HEK293 (cell line): ENCODE data around the gene UBA1.

Source experiments
- ZNF16 ChIP-seq: fragments of 450-650 bp; formaldehyde crosslinking; IDR thresholded peaks from 2 replicates; pipeline ENCODE4 v1.5.1; 2016; ENCODE audit warnings: low read depth, missing biosample characterization, missing genetic modification characterization
- ZNF792 ChIP-seq: fragments of 450-650 bp; formaldehyde crosslinking; IDR thresholded peaks from 2 replicates; pipeline ENCODE4 v1.5.1; 2016; ENCODE audit warnings: missing biosample characterization, missing genetic modification characterization
- TF ChIP-seq, protein P1 (sequence below): fragments of 450-650 bp; formaldehyde crosslinking; IDR thresholded peaks from 2 replicates; pipeline ENCODE4 v1.5.1; 2016; ENCODE audit warnings: missing biosample characterization, missing genetic modification characterization
- TF ChIP-seq, protein P2 (sequence below): fragments of 450-650 bp; formaldehyde crosslinking; IDR thresholded peaks from 2 replicates; pipeline ENCODE4 v1.5.1; 2016; ENCODE audit warnings: missing biosample characterization, missing genetic modification characterization
- TF ChIP-seq, protein P3 (sequence below): sonication (generic); formaldehyde crosslinking; IDR thresholded peaks from 2 replicates; pipeline ENCODE4 v1.8.1; 2022; ENCODE audit warnings: mild to moderate bottlenecking, moderate library complexity, missing genetic modification reagents
- TF ChIP-seq, protein P4 (sequence below): fragments of 450-650 bp; formaldehyde crosslinking; IDR thresholded peaks from 2 replicates; pipeline ENCODE4 v1.5.1; 2016; ENCODE audit warnings: missing biosample characterization, missing genetic modification characterization
- TF ChIP-seq, protein P5 (sequence below): fragments of 450-650 bp; formaldehyde crosslinking; conservative IDR thresholded peaks from 2 replicates; pipeline ENCODE4 v1.5.1; 2016; ENCODE audit warnings: low read depth, missing biosample characterization, missing genetic modification characterization

DNA sequence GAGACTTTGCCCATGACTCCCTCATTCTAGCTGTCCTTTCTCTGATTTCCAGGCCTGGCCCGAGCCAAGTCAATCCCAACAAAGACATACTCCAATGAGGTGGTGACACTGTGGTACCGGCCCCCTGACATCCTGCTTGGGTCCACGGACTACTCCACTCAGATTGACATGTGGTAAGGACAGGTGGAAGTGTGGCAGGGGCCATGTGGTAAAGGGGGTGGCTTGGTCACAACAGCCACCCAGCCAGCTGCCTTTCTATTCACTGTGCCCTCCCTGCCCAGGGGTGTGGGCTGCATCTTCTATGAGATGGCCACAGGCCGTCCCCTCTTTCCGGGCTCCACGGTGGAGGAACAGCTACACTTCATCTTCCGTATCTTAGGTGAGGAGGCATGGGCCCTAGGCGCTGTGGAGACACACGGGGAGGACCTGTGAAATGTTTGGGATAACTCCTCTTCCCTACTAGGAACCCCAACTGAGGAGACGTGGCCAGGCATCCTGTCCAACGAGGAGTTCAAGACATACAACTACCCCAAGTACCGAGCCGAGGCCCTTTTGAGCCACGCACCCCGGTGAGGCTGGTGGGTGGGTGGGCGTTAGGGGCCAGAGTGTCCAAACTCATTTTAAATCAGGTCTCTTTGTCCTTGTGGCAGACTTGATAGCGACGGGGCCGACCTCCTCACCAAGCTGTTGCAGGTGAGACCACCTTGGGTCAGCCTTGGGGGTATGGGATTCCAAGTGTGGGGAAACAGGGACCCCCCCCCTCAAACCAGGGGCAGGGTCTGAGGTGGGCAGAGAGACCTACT lies 33.1 kb downstream of the UBA1 start:
- TF ChIP-seq, protein P1, sequence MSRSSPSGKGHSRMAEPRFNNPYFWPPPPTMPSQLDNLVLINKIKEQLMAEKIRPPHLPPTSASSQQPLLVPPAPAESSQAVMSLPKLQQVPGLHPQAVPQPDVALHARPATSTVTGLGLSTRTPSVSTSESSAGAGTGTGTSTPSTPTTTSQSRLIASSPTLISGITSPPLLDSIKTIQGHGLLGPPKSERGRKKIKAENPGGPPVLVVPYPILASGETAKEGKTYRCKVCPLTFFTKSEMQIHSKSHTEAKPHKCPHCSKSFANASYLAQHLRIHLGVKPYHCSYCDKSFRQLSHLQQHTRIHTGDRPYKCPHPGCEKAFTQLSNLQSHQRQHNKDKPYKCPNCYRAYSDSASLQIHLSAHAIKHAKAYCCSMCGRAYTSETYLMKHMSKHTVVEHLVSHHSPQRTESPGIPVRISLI (tag by site-specific recombination) = no peak
- TF ChIP-seq, protein P2, sequence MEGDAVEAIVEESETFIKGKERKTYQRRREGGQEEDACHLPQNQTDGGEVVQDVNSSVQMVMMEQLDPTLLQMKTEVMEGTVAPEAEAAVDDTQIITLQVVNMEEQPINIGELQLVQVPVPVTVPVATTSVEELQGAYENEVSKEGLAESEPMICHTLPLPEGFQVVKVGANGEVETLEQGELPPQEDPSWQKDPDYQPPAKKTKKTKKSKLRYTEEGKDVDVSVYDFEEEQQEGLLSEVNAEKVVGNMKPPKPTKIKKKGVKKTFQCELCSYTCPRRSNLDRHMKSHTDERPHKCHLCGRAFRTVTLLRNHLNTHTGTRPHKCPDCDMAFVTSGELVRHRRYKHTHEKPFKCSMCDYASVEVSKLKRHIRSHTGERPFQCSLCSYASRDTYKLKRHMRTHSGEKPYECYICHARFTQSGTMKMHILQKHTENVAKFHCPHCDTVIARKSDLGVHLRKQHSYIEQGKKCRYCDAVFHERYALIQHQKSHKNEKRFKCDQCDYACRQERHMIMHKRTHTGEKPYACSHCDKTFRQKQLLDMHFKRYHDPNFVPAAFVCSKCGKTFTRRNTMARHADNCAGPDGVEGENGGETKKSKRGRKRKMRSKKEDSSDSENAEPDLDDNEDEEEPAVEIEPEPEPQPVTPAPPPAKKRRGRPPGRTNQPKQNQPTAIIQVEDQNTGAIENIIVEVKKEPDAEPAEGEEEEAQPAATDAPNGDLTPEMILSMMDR (tag by site-specific recombination) = no peak
- TF ChIP-seq, protein P3, sequence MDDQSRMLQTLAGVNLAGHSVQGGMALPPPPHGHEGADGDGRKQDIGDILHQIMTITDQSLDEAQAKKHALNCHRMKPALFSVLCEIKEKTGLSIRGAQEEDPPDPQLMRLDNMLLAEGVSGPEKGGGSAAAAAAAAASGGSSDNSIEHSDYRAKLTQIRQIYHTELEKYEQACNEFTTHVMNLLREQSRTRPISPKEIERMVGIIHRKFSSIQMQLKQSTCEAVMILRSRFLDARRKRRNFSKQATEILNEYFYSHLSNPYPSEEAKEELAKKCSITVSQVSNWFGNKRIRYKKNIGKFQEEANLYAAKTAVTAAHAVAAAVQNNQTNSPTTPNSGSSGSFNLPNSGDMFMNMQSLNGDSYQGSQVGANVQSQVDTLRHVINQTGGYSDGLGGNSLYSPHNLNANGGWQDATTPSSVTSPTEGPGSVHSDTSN = no peak
- no peak for TF ChIP-seq ZNF16 (tag by site-specific recombination)
- TF ChIP-seq, protein P4, sequence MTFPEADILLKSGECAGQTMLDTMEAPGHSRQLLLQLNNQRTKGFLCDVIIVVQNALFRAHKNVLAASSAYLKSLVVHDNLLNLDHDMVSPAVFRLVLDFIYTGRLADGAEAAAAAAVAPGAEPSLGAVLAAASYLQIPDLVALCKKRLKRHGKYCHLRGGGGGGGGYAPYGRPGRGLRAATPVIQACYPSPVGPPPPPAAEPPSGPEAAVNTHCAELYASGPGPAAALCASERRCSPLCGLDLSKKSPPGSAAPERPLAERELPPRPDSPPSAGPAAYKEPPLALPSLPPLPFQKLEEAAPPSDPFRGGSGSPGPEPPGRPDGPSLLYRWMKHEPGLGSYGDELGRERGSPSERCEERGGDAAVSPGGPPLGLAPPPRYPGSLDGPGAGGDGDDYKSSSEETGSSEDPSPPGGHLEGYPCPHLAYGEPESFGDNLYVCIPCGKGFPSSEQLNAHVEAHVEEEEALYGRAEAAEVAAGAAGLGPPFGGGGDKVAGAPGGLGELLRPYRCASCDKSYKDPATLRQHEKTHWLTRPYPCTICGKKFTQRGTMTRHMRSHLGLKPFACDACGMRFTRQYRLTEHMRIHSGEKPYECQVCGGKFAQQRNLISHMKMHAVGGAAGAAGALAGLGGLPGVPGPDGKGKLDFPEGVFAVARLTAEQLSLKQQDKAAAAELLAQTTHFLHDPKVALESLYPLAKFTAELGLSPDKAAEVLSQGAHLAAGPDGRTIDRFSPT = no peak
- TF ChIP-seq, protein P5, sequence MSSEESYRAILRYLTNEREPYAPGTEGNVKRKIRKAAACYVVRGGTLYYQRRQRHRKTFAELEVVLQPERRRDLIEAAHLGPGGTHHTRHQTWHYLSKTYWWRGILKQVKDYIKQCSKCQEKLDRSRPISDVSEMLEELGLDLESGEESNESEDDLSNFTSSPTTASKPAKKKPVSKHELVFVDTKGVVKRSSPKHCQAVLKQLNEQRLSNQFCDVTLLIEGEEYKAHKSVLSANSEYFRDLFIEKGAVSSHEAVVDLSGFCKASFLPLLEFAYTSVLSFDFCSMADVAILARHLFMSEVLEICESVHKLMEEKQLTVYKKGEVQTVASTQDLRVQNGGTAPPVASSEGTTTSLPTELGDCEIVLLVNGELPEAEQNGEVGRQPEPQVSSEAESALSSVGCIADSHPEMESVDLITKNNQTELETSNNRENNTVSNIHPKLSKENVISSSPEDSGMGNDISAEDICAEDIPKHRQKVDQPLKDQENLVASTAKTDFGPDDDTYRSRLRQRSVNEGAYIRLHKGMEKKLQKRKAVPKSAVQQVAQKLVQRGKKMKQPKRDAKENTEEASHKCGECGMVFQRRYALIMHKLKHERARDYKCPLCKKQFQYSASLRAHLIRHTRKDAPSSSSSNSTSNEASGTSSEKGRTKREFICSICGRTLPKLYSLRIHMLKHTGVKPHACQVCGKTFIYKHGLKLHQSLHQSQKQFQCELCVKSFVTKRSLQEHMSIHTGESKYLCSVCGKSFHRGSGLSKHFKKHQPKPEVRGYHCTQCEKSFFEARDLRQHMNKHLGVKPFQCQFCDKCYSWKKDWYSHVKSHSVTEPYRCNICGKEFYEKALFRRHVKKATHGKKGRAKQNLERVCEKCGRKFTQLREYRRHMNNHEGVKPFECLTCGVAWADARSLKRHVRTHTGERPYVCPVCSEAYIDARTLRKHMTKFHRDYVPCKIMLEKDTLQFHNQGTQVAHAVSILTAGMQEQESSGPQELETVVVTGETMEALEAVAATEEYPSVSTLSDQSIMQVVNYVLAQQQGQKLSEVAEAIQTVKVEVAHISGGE (tag by site-specific recombination) = no peak
- no peak for TF ChIP-seq ZNF792 (tag by site-specific recombination)
